HG03064 (cell line): ENCODE results near the gene ADGRF5.
"Not testable (repeated sequence)": the region's sequence is repeated elsewhere in the genome, so short reads cannot be mapped to it uniquely, and the experiment has no call there.

Source experiments
- ATAC-seq: cut with Tn5 transposase; IDR thresholded peaks from one replicate; pipeline ENCODE4 v1.9.1; 2021; ENCODE audit warnings: low read depth; ENCODE audit not compliant: unreplicated experiment

ADGRF5 gene

GRCh38 chr6:46834257-46834916, 87.4 kb downstream of the ADGRF5 start:
- ATAC-seq, result not testable (repeated sequence)

DNA sequence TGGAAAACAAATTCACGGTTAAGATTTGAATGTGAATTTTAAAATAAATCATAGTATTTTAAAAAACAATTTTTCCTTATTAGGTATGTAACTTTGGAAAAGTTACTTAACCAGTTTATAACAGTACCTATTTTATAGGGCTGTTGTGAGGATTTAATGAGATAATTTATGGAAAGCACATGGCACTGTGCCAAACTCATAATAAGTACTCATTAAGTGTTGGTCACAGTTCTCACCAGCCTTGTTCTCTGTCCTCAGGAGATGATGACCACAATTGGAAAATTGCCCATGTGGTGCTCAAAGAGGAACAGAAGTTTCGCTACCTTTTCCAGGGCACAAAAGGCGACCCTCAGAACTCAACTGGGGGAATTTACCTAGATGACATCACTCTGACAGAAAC, 88.9 kb downstream of the ADGRF5 start:
- ATAC-seq, result no peak

- no peak for ATAC-seq
These were observed 92.8 kb downstream of the ADGRF5 start for GRCh38 chr6:46828939-46829338.

DNA sequence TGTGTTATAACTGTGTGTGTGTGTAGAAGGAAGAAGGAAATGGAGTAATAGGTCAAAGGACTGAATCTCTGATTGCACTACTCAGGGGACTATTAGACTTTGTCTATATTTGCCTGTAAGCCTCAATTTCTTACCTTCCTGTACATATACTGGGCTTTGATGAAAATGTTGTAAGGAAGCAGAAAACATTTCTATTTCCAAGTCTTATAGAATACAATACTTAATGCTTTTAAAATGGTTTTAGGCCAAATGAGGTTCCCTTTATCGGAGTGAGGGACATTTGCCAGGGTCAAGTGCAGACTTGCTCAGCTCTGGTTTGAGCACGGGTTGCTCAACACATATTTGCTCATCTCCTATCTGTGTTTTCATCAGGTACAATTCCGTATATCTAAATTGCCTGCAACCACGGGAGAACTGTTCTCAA, 100.3 kb downstream of the ADGRF5 start:
- ATAC-seq, result no peak

DNA sequence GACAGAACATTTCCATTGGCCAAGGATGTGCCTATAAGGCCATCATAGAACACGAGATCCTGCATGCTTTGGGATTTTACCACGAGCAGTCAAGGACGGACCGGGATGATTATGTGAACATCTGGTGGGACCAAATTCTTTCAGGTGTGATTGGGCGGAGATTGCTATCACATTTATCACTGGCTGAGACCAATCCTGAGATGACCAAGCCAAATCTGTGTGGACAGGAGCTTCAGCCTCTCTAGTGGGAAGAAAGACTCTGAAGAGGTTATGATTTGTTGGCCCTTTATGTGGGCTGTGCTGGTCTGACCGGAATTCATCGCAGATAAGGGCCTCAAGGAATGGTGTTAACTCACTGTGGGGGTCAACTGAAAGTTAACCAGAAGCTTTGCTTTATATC, 102.2 kb downstream of the ADGRF5 start:
- no peak for ATAC-seq

- no peak for ATAC-seq
These were observed 105.1 kb downstream of the ADGRF5 start for GRCh38 chr6:46816626-46817025.

GRCh38 chr6:46815130-46815529, 106.6 kb downstream of the ADGRF5 start:
- no peak for ATAC-seq

- ATAC-seq, result no peak
These were observed 112.9 kb downstream of the ADGRF5 start for GRCh38 chr6:46808806-46809205.
